Activated T-helper 1 cell treated with anti-CD3 and anti-CD28 coated beads, Interleukin-2, amount 50 U/mL, for 16 hours (primary cell): ENCODE results near the gene MALL.
"Not testable (repeated sequence)": the region's sequence is repeated elsewhere in the genome, so short reads cannot be mapped to it uniquely, and the experiment has no call there.

Experiments
- DNase-seq, 2 donors: peaks; one replicate each; pipeline ENCODE4 v3.0.0-alpha.2; 2020; ENCODE audit warnings: low read depth in 1 of 2, low spot score in 1 of 2

MALL gene

DNA sequence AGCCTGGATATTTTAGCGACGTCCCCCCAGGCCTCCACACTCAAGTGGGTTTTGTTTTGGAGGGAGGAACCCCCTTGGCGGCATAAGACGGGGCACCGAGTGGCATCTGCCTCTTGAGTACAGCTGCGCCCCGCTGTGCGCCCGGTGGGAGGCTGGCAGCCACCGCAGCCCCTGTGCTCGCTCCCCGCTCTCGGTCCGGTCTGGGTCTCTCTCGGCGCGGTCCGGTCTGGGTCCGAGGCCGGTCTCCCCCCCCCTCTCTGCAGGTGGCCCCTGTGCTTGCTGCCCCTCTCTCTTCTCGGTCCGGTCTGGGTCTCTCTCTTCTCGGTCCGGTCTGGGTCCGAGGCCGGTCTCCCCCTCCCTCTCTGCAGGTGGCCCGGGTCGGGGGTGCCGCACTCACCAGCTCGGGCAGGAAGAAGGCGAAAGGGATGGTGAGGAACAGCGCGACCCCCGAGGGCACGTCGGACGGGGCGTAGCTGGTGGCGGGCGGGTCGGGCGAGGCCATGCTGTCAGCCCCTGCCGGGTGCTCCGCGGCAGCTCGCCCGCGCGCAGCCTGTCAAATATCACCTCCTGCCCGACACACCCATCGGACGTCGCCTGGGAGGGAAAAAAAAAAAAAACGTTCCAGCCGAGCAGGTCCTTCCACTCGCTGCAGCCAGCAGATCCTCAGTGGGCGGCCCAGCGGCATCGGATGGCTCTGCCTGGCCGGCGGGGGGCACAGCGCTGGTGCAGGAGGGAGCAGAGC lies at the start of gene MALL:
MALL (minus strand) TSS at position 532 of the 742 bp plus-strand sequence; CDS start at position 502, 30 bp downstream.
- no peak for DNase-seq

DNA sequence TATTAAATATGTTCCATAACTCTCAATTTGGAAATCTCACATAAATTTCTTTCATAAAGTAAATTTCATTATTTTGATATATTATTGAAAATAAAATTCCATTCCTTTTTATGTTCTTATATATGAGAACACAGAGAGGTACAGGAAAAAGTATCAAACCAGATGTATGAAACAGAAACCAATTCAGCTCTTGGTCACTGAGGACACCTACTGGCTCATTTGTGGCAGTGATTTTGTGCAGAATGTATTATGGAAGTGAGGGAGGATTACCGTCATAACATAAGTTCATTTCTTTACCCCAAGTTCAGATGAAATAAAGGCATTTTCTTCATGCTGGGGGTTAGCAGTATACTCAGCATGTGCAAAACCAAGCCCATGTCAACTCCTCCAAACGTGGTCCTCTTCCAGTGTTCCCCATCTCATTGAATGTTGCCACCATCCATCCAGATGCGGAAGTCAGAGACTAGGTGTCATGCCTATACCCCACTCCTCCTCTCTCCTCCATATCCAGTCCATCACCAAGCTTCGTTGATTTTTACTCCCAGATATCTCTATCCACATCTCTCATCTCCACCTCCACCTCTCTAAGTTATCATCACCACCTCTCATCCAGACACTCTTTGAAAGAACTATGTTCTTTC lies 41.7 kb upstream of the MALL start:
- DNase-seq = no peak

DNA sequence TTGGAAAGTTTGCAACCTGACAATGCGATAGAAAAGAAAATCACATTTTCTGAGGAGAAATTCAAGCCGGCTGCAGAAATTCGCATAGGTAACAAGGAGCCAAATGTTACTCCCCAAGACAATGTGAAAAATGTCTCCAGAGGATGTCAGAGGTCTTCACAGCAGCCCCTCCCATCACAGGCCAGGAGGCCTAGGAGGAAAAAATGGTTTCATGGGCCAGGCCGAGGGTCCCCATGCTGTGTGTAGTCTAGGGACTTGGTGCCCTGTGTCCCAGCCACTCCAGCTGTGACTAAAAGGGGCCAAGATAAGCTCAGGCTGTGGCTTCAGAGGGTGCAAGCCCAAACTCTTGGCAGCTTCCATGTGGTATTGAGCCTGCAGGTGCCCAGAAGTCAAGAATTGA lies 39.2 kb upstream of the MALL start:
- DNase-seq = not testable (repeated sequence)

GRCh38 chr2:110154188-110154587 lies 38.6 kb upstream of the MALL start:
- DNase-seq = not testable (repeated sequence)

- DNase-seq = no peak
These were observed 37.8 kb upstream of the MALL start for GRCh38 chr2:110153416-110153815.

DNA sequence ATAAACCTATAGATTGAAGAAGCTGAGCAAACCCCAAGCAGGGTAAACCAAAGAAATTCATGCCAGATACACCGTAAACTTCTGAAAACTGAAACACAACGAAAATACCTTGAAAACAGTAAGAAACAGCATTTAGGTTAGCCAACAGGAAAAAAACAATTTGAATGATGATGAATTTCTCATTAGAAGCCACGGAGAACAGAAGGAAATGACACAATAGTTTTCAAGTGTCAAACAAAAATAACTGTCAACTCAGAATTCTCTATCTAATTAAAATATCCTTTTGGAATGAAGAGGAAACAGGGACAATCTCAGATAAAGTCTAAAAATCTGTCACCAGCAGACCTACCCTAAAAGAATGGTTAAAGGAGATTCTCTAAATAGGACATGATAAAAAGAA lies 37.3 kb upstream of the MALL start:
- DNase-seq = no peak

DNA sequence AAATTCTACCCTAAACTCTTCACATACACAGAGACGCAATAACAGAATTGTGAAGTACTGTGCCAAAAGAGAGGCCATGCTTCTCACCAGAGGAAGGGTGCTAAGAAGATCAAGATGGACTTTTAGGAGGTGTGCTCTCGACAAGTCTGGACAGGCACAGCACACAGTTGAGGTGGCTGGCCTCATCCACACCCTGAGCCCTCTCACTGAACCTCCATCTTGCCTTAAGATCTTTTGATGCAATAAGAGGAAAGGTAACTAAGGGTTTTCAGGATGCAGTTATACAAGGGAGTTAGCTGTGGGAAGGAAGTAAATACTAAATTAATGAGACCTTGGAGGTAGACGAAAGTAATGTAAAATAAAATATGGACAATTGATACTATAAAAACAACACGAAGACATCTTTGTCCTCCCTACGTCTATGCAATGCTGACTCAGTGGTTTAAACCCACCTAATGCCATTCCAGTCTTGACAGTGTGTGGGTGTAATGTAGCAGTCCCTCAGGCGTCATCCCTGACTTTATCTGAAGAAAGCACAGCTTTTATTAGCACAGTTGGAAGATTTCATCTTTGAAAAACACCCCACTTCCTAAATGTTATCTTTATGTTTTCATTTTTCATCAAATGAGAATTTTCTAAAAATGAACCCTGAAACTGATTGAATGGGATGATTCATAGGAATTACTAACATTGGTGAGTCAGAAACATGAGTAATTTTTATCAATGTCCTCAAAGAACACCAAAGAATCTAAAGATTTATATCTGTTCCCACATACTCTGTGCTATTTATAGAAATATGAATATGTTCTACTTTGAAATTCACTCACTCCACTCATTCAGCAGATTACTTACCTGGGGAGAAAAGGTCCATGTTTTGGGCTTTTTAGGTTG lies 34.0 kb upstream of the MALL start:
- no peak for DNase-seq

- DNase-seq = no peak
These were observed 31.3 kb upstream of the MALL start for GRCh38 chr2:110146945-110147332.

DNA sequence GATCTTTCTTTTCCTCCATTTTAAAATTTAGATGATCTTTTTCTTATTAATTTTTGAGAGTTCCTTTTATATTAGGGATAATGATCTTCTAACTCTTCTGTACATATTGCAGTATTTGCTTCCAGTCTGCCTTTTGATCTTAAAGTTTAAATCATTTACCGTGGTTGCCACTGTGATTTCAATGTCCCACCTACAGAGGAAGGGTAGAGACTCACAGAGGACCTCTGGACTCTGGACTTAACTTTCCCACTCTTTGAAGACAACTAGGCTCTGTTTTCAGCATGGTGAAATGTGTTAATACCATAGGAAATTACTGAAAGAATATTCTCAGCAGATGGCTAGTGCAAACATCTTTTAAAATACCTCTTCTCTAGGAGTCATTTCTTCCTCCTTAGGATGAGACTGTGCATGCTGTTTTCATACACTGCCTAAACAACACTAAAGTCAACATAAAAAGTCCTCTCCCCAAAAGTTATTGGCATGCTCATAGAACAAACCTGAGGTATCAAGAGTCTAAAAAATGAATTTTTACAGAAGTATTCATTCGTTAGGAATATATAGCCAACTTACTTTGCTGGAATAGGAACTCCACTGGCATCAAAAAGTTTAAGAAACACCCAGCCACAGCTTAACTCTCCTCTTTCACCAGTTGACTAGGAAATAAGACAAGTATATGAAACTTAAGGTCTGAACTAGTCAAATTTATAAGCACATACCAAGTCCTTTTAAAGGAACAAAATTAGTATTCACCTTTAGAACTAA lies 30.7 kb upstream of the MALL start:
- DNase-seq = no peak

DNA sequence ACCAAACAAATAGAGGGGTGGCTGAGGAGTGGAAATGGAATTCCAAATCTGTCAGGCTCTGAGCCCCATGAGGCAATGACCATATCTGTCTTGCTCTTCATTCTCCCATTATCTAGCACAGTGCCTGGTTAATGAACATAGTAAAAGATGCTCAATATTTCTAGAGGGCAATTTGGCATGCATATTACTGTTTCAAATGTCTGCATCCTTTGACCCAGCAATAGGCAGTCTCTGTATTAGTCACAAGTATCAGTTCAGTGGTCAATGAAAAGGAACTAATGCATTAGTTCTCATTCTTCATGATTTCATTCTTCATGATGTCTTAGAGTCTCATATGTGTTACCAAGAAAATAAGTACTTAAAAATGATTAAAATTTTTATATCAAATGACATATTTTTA lies 28.4 kb upstream of the MALL start:
- DNase-seq = no peak

- no peak for DNase-seq
These were observed 24.8 kb upstream of the MALL start for GRCh38 chr2:110140401-110140800.

DNA sequence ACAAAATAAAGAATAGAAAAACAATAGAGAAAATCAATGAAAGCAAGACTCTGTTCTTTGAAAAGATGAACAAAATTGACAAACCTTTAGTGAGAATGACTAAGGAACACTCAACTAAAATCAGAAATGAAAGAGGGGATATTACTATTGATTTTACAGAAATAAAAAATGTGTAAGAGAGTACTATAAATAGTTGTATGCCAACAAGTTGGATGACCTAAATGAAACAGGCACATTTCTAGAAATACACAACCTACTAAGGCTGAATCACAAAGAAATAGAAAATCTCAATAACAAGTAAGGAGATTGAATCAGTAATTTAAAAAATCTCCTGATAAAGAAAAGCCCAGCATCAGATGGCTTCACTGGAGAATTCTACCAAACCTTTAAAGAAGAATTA lies 18.4 kb upstream of the MALL start:
- no peak for DNase-seq

DNA sequence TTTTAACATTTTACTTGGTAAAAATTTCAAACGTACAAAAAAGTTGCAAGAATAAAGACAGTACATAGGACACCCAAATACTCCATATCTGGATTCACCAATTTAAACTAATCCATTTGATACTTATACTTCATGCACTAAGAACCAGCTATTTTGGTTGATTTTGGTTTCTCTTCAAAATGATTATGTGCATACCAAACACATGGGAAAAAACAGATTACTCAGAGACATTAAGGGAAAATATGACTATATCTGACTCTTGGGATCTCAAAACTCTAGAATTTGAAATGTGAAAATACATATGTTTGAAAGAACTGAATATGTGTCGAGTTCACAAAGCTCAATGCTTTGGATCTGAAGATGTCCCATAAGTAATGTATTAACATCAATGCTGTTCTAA lies 15.5 kb upstream of the MALL start:
- no peak for DNase-seq

- no peak for DNase-seq
These were observed 15.1 kb upstream of the MALL start for GRCh38 chr2:110130757-110131156.

DNA sequence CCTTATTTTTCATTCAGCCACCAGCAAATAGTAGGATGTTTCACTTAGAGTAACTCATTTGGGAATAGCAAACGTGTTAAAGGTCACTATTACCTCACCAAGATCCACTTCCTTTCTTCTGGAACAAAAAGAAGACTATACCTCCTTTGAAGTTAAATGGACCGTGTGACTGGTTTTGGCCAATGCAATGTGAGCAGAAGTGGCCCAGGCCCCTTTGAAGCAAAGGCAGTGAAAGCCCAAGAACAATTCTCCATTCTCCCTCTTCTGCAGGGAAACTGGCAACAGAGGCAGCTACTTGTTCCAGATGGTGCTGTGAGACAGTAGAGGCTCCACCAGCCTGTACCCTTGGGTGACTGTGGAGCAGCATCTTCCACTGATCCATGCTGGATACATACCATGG lies 11.3 kb upstream of the MALL start:
- DNase-seq = no peak

GRCh38 chr2:110126086-110126773 lies 10.6 kb upstream of the MALL start:
- DNase-seq = no peak

GRCh38 chr2:110124939-110125691 lies 9.5 kb upstream of the MALL start:
- DNase-seq = no peak

GRCh38 chr2:110124038-110124825 lies 8.6 kb upstream of the MALL start:
- no peak for DNase-seq

DNA sequence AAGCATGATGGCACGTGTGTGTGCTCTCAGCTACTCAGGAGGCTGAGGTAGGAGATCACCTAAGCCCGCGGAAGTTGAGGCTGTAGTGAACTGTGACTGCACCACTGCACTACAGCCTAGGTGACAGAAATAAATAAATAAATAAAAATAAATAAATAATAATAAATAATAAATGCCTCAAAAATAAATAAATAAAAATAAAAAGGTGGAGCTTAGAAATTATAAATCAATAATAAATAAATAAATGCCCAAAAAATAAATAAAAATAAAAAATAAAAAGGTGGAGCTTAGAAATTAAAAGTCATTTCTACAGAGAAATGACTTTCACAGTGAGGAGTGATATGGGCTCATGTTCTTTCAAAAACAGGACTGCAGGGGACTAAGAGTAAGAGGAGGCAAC lies 6.0 kb upstream of the MALL start:
- no peak for DNase-seq
